A204.1 (cell line): ENCODE data around the gene TMCC1.

Experiments
- FAIRE-seq: peaks from 2 replicates; lab custom pipeline; 2012; peaks lifted over from hg19 to GRCh38; lab: Jason Lieb, UNC

Gene TMCC1

DNA sequence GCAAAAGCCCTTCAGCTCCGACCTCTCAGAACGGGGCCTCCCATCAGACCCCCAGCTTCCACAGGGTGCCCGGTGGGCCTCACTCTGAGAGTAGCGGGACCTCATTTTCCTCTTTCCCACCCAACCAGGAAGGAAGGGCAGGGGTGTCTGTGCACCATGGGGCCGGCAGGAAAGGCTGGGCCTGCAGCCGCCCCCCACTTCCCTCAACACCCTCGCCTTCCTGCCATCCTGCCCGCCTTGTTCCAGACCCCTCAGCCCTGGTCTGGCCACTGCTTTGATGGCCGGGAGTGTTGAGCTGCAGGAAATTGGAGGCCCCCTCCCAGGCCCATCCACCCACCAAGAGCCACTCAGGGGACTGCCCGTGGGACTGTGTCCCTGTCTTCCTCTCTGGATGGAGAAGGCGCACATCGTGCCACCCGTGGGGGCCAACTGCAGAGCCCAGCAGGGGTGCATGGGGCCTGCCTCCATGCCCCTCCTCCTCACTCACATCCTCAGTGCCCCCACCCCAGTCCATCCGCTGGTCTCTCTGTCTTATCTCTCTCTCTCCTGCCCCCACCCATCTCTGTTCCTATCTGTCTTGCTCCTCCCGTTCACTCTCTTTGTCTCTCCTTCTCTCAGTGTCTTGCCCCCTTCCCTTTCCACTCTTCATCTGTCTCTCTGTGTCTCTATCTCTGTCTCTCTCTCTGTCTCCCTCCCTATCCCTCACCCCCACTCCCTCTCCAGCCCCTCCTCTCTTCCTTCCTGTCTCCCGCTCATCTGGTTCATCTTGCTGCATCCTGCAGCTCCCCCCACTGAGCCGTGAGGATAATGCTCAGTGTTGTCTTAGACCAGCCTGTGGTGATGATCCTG lies 285.2 kb downstream of the TMCC1 start:
- FAIRE-seq = no peak

DNA sequence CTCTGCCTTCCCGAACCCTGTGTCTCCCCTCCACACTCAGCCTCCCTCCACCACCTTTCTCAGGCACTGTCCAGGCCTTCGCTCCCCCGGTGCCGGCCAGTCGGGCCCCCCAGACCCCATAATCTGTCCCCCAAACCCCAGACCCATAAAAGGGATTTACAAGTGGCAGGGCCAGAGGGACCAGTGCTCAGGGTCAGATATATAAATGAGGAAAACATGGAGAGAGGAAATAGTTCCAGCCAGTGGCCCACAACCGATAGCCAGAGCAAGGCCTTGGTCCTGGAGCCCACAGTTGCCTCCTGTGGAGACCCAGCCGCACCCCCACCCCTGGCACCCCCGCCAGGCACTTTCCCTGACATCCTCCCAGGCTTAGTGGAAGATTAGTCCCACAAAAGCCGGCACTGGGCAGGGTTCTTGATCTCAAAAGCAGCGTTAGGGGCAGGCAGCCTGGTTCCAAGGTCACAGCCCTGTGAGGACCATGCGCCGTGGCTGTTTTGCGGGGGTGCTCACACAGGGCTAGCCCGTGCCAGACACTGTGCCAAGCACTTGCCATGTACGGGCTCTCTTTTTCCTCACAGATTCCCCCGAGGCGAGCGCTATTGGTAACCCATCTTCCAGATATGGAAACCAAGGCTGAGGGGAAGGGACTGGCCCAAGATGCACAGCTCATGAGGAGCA lies 286.0 kb downstream of the TMCC1 start:
- no peak for FAIRE-seq

DNA sequence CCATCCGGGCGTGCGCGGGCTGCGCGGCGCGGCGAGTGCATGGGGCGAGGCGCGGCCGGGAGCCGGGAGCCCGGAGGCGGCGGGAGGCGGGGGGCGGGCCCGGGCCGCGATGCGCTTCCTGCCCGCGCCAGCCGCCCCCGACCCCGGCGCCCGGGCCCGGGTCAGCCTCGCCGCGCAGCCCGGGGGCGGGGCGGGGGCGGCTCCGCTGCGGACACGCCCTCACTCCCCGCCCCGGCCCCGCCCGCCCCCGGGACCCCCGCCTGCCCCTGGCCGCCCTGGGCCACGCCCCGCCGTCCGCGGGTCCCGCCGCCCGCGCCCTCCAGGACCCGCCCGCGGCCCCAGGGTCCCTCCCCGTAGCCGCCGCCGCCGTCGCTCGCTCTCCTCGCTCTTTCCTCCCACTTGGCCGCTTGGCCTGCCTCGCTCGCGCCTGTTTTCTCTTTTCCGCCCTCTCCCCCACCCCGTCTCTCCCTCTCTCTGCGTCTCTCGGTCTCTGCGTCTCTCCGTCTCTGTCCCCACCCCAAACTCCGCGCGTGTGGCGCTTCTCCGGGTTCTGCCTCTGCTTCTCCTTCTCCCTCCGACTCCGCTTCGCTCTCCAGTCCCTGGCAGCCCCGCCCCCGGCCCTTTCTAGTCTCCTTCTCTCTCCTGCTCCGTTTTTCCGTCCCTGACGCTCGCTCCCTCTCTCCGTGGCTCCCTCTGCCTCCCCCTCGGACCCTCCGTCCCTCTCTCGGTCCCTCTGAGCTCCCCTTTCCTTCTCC lies 286.7 kb downstream of the TMCC1 start, which contains the start of gene PLXND1:
Gene PLXND1 (minus strand): TSS at position 41 of the 755 bp plus-strand sequence. CDS start 37 bp downstream, at position 4.
- FAIRE-seq = no peak

GRCh38 chr3:129605922-129606635 lies 287.4 kb downstream of the TMCC1 start:
- FAIRE-seq = no peak

GRCh38 chr3:129605203-129605921 lies 288.1 kb downstream of the TMCC1 start:
- FAIRE-seq = no peak

- no peak for FAIRE-seq
These were observed 288.7 kb downstream of the TMCC1 start for GRCh38 chr3:129604767-129605166.

DNA sequence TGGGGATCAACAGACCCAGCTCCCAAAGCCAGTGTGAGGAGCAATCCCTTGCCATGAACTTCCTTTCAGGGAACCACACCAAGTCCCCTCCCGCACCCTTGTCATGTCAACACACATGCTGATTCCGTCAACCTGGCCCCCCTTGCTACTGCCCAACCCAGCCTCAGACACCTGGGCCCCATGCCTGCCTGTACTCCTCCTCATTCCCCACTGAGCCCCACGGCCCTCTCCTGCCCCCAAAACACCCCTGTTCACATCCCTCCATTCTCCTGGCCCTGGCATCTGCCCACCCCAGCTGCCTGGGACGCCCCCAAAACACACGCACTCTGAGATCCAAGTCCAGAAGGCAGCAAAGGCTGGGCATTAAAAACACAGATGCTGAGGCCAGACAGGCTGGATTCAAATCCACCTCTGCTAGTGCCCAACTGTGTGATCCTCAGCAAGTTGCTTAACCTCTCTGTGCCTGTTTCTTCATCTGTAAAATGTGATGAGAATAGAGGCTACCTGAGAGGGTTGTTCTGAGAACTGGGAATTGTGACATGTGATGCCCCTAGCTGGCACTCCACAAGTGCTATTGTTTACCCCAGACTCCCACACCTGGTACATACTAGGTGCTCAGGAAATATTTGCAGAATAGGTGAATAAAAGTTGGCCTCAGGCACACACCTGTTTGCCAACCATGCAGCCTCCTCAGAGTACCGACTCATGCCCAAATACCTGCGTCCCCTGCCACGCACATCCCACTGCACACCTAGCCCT lies 289.3 kb downstream of the TMCC1 start:
- FAIRE-seq = no peak

DNA sequence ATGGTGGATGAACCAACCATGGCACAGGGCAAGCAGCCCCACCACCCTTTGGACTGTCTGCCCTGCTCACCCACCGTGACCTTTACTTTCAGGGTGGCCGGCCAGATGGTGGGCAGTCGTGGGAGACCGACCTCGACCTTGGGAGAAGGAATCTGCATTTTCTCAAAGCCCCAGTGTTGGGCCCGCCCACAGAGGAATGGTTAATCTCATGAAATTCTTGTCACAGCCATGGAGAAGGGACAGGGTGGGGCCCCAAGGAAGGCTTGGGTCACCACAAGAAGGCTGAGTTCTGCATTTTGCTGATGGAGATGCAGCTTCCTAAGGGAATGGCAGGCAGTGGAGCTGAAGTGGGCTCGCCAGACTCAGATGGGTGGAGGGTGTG lies 290.0 kb downstream of the TMCC1 start:
- FAIRE-seq = no peak

GRCh38 chr3:129602730-129603560 lies 290.6 kb downstream of the TMCC1 start:
- FAIRE-seq = no peak

GRCh38 chr3:129602309-129602708 lies 291.2 kb downstream of the TMCC1 start:
- FAIRE-seq = no peak

GRCh38 chr3:129601713-129602112 lies 291.8 kb downstream of the TMCC1 start:
- no peak for FAIRE-seq

DNA sequence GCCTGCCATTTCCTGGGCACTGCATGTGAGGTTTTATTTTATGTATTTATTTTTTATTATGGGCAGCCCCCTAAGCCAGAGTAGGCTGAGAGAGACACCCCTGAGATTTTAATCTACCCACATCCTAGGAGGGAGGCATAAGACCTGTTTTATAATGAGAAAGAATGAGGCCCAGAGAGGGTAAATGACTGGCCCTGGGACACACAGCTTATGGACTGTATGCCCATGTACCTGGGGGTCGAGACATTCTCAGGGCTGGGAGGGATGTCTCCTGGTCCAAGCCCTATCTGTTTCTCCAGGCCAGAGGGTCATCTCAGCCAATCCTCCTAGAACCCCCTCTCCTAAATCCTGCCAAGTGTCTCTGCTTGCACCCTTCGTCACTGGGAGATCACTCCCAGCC lies 293.2 kb downstream of the TMCC1 start:
- FAIRE-seq = no peak

DNA sequence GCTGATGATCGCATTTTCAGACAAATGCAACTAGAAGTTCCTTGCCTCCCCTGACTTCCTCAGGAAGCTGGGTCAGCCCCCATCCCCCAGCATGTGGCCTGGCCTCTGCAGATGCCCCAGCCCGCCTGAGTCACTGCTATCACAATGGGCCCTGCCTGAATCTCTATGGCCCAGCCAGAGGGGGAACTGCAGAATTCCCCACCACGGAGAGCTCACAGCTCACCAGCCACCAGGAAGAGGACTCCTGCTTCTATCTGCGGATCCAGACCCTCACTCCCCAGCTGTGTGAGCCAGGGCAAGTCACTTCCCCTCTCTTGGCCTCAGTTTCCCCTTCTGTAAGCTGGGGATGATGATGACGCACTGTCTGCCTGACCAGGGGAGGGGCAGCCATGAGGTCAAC lies 293.9 kb downstream of the TMCC1 start:
- no peak for FAIRE-seq

DNA sequence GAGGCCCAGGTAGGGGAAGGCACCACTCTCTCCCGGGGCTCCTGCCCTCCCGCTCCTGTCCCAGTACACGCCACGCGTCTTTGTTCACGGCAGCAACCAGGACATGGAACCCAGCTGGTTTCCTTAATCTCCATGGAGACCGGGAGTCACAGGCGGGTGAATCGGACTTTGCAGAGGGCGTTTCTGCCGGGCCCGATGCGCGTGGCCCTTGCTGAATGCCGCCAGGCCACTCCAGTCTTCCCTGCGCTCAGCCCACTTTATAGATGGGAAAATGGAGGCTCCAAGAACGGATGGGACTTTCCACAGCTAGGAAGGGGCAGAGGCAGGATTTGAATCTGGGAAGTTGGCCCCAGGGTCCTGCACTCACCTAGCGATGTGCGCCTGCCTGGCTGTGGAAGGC lies 294.4 kb downstream of the TMCC1 start:
- no peak for FAIRE-seq

DNA sequence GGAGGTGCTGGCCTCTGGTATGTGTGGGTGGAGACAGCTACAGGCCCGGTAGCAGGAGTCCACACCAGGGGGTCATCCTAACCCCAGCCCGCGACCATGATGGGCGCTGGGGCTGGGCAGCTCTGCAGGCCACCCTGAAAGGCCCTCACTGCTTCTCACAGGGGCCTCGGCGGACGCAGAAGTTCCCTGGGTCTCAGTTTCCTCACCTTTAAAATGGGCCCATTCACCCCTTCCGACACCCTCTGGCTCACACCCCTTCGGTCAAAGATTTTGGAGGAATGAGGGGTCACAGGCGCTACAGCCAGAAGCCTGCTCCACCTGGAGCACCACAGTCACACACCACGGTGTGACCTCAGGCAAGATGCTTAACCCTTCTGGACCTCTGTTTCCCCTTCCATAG lies 295.0 kb downstream of the TMCC1 start:
- no peak for FAIRE-seq

DNA sequence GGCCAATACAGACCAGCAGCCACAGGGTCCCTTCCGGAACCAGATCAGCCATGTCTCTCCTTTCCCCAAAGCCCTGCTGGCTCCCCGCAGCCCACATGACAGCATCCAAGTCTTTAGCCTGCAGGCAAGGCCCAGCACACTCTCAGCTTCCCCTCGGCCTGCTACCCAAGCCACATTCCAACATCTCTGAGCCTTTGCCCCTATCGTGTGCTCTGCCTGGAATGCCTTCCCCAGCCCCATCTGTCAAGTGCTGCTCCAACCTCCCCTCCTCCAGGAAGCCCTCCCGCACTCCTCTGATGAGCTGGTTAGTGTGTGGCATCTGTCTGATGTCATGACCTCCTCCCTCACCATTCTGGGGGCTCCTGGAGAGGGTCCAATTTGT lies 295.5 kb downstream of the TMCC1 start:
- FAIRE-seq = no peak
